Measurements from ENCODE around the gene ID2.

ID2 gene

GRCh38 chr2:8659735-8660492, 21.9 kb upstream of the ID2 start:
- no peak overlapping the region for H3K27ac ChIP-seq
- H3K27me3 ChIP-seq: peaks cover 22% of the 10 kb centered on the region
- no peaks in the 10 kb centered on the region for H3K36me3 ChIP-seq
- peaks cover 8 to 15% of the 10 kb centered on the region in 2 experiments for H3K4me1 ChIP-seq (ENCODE audit: control insufficient read depth in 1 of 2, insufficient read depth in 1 of 2, low read depth in 1 of 2, low read length in 1 of 2)
- no peaks in the 10 kb centered on the region for H3K9me3 ChIP-seq
- no peak overlapping the region for H3K4me3 ChIP-seq (ENCODE audit: low read depth in 1 of 2, low read length in 1 of 2)
- TF ChIP-seq CTCF (IDR thresholded peaks at IDR 0.05): no peak

- no peaks in the 10 kb centered on the region for H3K36me3 ChIP-seq
- H3K9me3 ChIP-seq: no peaks in the 10 kb centered on the region
- H3K27ac ChIP-seq: no peak overlapping the region
- no peak for TF ChIP-seq CTCF (IDR thresholded peaks at IDR 0.05)
- no peak overlapping the region for H3K4me3 ChIP-seq (ENCODE audit: low read depth in 1 of 2, low read length in 1 of 2)
- peaks cover 8 to 15% of the 10 kb centered on the region in 2 experiments for H3K4me1 ChIP-seq (ENCODE audit: control insufficient read depth in 1 of 2, insufficient read depth in 1 of 2, low read depth in 1 of 2, low read length in 1 of 2)
- peaks cover 22% of the 10 kb centered on the region for H3K27me3 ChIP-seq
These were observed 20.6 kb upstream of the ID2 start for GRCh38 chr2:8661235-8661634.

GRCh38 chr2:8661736-8662135, 20.1 kb upstream of the ID2 start:
- H3K4me1 ChIP-seq (ENCODE audit: control insufficient read depth in 1 of 2, insufficient read depth in 1 of 2, low read depth in 1 of 2, low read length in 1 of 2): peaks cover 8 to 15% of the 10 kb centered on the region in 2 experiments
- no peaks in the 10 kb centered on the region for H3K9me3 ChIP-seq
- no peak overlapping the region for H3K4me3 ChIP-seq (ENCODE audit: low read depth in 1 of 2, low read length in 1 of 2)
- no peaks in the 10 kb centered on the region for H3K36me3 ChIP-seq
- H3K27ac ChIP-seq: no peak overlapping the region
- no peak for TF ChIP-seq CTCF (IDR thresholded peaks at IDR 0.05)
- peaks cover 22% of the 10 kb centered on the region for H3K27me3 ChIP-seq

DNA sequence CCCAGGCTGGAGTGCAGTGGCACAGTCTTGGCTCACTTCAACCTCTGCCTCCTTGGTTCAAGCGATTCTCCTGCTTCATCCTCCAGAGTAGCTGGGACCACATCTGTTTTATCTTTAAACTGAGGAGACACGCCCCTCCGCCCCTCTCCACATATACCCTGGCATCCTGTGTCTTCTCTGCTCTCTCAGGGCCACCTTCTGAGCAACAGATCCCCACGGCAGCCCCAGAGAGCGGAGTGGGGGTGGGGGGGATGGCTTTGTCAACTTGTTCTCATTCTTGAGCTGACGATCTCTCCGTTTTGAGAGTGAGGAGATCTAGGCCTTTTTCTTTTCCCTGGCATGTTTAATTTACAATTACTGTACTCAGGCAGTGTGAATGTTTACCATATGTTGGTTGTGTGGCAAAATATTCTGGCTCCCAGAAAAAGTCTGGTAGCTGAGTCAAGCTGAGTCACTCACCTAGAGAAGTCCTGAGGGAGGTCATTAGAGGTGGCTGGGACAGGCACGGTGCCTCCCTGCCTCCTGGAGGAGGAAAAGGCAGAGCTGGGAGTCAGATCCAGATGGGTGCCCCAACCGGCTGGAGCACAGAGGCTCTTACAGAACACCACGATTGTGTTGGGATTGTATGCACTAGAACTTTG, 19.5 kb upstream of the ID2 start:
- H3K27me3 ChIP-seq: peaks cover 19% of the 10 kb centered on the region
- H3K27ac ChIP-seq: no peak overlapping the region
- H3K4me3 ChIP-seq (ENCODE audit: low read depth in 1 of 2, low read length in 1 of 2): no peak overlapping the region
- H3K4me1 ChIP-seq (ENCODE audit: control insufficient read depth in 1 of 2, insufficient read depth in 1 of 2, low read depth in 1 of 2, low read length in 1 of 2): peaks cover 8 to 14% of the 10 kb centered on the region in 2 experiments
- TF ChIP-seq CTCF (IDR thresholded peaks at IDR 0.05): no peak
- no peaks in the 10 kb centered on the region for H3K9me3 ChIP-seq
- no peaks in the 10 kb centered on the region for H3K36me3 ChIP-seq

GRCh38 chr2:8663997-8664396, 17.9 kb upstream of the ID2 start:
- Histone ChIP-seq H3K4me1 (ENCODE audit: control insufficient read depth in 1 of 2, insufficient read depth in 1 of 2, low read depth in 1 of 2, low read length in 1 of 2) (peaks cover 6 to 8% of the 10 kb centered on the region in 2 experiments), H3K27me3 (peaks cover 15% of the 10 kb centered on the region), H3K9me3 (no peaks in the 10 kb centered on the region), H3K27ac (no peak overlapping the region), H3K36me3 (no peaks in the 10 kb centered on the region), H3K4me3 (ENCODE audit: low read depth in 1 of 2, low read length in 1 of 2) (no peak overlapping the region)
- TF ChIP-seq CTCF (IDR thresholded peaks at IDR 0.05): no peak
